Dendritic cell treated with granulocyte-macrophage colony-stimulating factor and Interleukin-4, amounts not matched to agents 40 ng/mL and 50 ng/mL, for 4 days (primary cell): Measurements from ENCODE around the gene ACER2.
A peak's percentile ranks its signal among the peaks of the same experiment; 100 is the strongest.
"Not testable (repeated sequence)": the region's sequence is repeated elsewhere in the genome, so short reads cannot be mapped to it uniquely, and the experiment has no call there.

Source experiments
- H3K27ac Mint-ChIP-seq: one replicate; pipeline ENCODE4 v1.8.0; 2022; ENCODE audit warnings: mild to moderate bottlenecking, mixed read lengths
- H3K27me3 Mint-ChIP-seq: one replicate; pipeline ENCODE4 v1.8.0; 2022; ENCODE audit warnings: mild to moderate bottlenecking, mixed read lengths
- H3K36me3 Mint-ChIP-seq: one replicate; pipeline ENCODE4 v1.8.0; 2022; ENCODE audit warnings: low read depth, mixed read lengths
- H3K4me1 Mint-ChIP-seq: one replicate; pipeline ENCODE4 v1.8.0; 2022; ENCODE audit warnings: low read depth, mixed read lengths
- H3K4me3 Mint-ChIP-seq: one replicate; pipeline ENCODE4 v1.8.0; 2022; ENCODE audit warnings: mild to moderate bottlenecking, moderate library complexity, mixed read lengths
- H3K9me3 Mint-ChIP-seq: one replicate; pipeline ENCODE4 v1.8.0; 2022; ENCODE audit warnings: mixed read lengths
- intact Hi-C: fragments of 100-400 bp; cut with micrococcal nuclease; formaldehyde crosslinking; loops from one replicate; pipeline ENCODE4 v1.15.0; 2022

The ACER2 gene

GRCh38 chr9:19385786-19386501, 22.9 kb upstream of the ACER2 start:
- peak overlapping the region; percentile 27 for H3K27ac Mint-ChIP-seq
- no peaks in the 10 kb centered on the region for H3K36me3 Mint-ChIP-seq
- H3K27me3 Mint-ChIP-seq: no peaks in the 10 kb centered on the region
- no peak overlapping the region for H3K4me3 Mint-ChIP-seq
- H3K4me1 Mint-ChIP-seq: peaks cover 15% of the 10 kb centered on the region
- H3K9me3 Mint-ChIP-seq: no peaks in the 10 kb centered on the region
- intact Hi-C loops: no loop called here

GRCh38 chr9:19386502-19387044, 22.2 kb upstream of the ACER2 start:
- Mint-ChIP-seq H3K9me3 (no peaks in the 10 kb centered on the region), H3K4me3 (no peak overlapping the region), H3K36me3 (no peaks in the 10 kb centered on the region), H3K27me3 (no peaks in the 10 kb centered on the region), H3K4me1 (peaks cover 10% of the 10 kb centered on the region), H3K27ac (peak overlapping the region; percentile 27)
- intact Hi-C loops: no loop called here

GRCh38 chr9:19387317-19387716, 21.5 kb upstream of the ACER2 start:
- H3K27me3 Mint-ChIP-seq: no peaks in the 10 kb centered on the region
- H3K9me3 Mint-ChIP-seq: no peaks in the 10 kb centered on the region
- intact Hi-C loops: no loop called here
- H3K27ac Mint-ChIP-seq: no peak overlapping the region
- H3K4me1 Mint-ChIP-seq: peaks cover 10% of the 10 kb centered on the region
- no peaks in the 10 kb centered on the region for H3K36me3 Mint-ChIP-seq
- no peak overlapping the region for H3K4me3 Mint-ChIP-seq

GRCh38 chr9:19389539-19389938, 19.3 kb upstream of the ACER2 start:
- H3K27ac Mint-ChIP-seq, H3K4me3 Mint-ChIP-seq, H3K27me3 Mint-ChIP-seq, H3K36me3 Mint-ChIP-seq, H3K9me3 Mint-ChIP-seq, intact Hi-C loops: not testable (repeated sequence)
- H3K4me1 Mint-ChIP-seq: peaks cover 10% of the 10 kb centered on the region

GRCh38 chr9:19397845-19398244, 11.0 kb upstream of the ACER2 start:
- Mint-ChIP-seq H3K4me3 (no peak overlapping the region), H3K27me3 (no peaks in the 10 kb centered on the region), H3K4me1 (no peaks in the 10 kb centered on the region), H3K9me3 (peaks cover 4% of the 10 kb centered on the region), H3K27ac (no peak overlapping the region), H3K36me3 (no peaks in the 10 kb centered on the region)
- intact Hi-C loops: no loop called here

GRCh38 chr9:19403231-19403630, 5.6 kb upstream of the ACER2 start:
- H3K4me3 Mint-ChIP-seq, H3K4me1 Mint-ChIP-seq, H3K36me3 Mint-ChIP-seq, H3K27ac Mint-ChIP-seq, intact Hi-C loops: not testable (repeated sequence)
- Mint-ChIP-seq H3K9me3 (peaks cover 19% of the 10 kb centered on the region), H3K27me3 (peaks cover 13% of the 10 kb centered on the region)

- intact Hi-C loops: no loop called here
- peaks cover 19% of the 10 kb centered on the region for H3K9me3 Mint-ChIP-seq
- H3K27me3 Mint-ChIP-seq: peaks cover 17% of the 10 kb centered on the region
- H3K4me3 Mint-ChIP-seq: no peak overlapping the region
- H3K36me3 Mint-ChIP-seq: peaks cover 7% of the 10 kb centered on the region
- no peak overlapping the region for H3K27ac Mint-ChIP-seq
- H3K4me1 Mint-ChIP-seq: peaks cover 10% of the 10 kb centered on the region
Measured at GRCh38 chr9:19404283-19405075, 4.3 kb upstream of the ACER2 start.

GRCh38 chr9:19405771-19406170, 3.0 kb upstream of the ACER2 start:
- H3K9me3 Mint-ChIP-seq: peaks cover 19% of the 10 kb centered on the region
- H3K4me3 Mint-ChIP-seq: no peak overlapping the region
- intact Hi-C loops: no loop called here
- H3K27ac Mint-ChIP-seq: no peak overlapping the region
- H3K36me3 Mint-ChIP-seq: peaks cover 8% of the 10 kb centered on the region
- peaks cover 17% of the 10 kb centered on the region for H3K27me3 Mint-ChIP-seq
- peaks cover 19% of the 10 kb centered on the region for H3K4me1 Mint-ChIP-seq

- H3K36me3 Mint-ChIP-seq: peaks cover 8% of the 10 kb centered on the region
- H3K27ac Mint-ChIP-seq: no peak overlapping the region
- H3K4me3 Mint-ChIP-seq: peak overlapping the region; percentile 91
- H3K4me1 Mint-ChIP-seq: peaks cover 19% of the 10 kb centered on the region
- peaks cover 17% of the 10 kb centered on the region for H3K27me3 Mint-ChIP-seq
- intact Hi-C loops: loop anchor here (2.0 kb wide), 1 partner anchor 28 kb away; the partner anchor contains the start of gene RPS6
- H3K9me3 Mint-ChIP-seq: peaks cover 10% of the 10 kb centered on the region
Measured at GRCh38 chr9:19408316-19408692, 505 bp upstream of the ACER2 start.

- intact Hi-C loops: loop anchor here (2.0 kb wide), 1 partner anchor 29 kb away; the partner anchor contains the start of gene RPS6
Measured at GRCh38 chr9:19409401-19410194, 789 bp downstream of the ACER2 start.

GRCh38 chr9:19410195-19410503, 1.3 kb downstream of the ACER2 start:
- intact Hi-C loops: no loop called here
- H3K27me3 Mint-ChIP-seq: peaks cover 17% of the 10 kb centered on the region
- no peak overlapping the region for H3K4me3 Mint-ChIP-seq
- no peaks in the 10 kb centered on the region for H3K9me3 Mint-ChIP-seq
- peaks cover 8% of the 10 kb centered on the region for H3K36me3 Mint-ChIP-seq
- peaks cover 19% of the 10 kb centered on the region for H3K4me1 Mint-ChIP-seq
- no peak overlapping the region for H3K27ac Mint-ChIP-seq

More at GRCh38 chr9:19409401-19410194, 789 bp downstream of the ACER2 start:
- Mint-ChIP-seq H3K4me3 (peak overlapping the region; percentile 91), H3K9me3 (no peaks in the 10 kb centered on the region), H3K27me3 (peaks cover 17% of the 10 kb centered on the region), H3K36me3 (peaks cover 8% of the 10 kb centered on the region), H3K27ac (peak overlapping the region; percentile 33), H3K4me1 (peaks cover 19% of the 10 kb centered on the region)

GRCh38 chr9:19410594-19410993, 1.8 kb downstream of the ACER2 start:
- H3K27ac Mint-ChIP-seq: no peak overlapping the region
- no peak overlapping the region for H3K4me3 Mint-ChIP-seq
- intact Hi-C loops: no loop called here
- peaks cover 8% of the 10 kb centered on the region for H3K36me3 Mint-ChIP-seq
- H3K27me3 Mint-ChIP-seq: peaks cover 17% of the 10 kb centered on the region
- peaks cover 19% of the 10 kb centered on the region for H3K4me1 Mint-ChIP-seq
- no peaks in the 10 kb centered on the region for H3K9me3 Mint-ChIP-seq

GRCh38 chr9:19411316-19411715, 2.5 kb downstream of the ACER2 start:
- Mint-ChIP-seq H3K27ac (no peak overlapping the region), H3K36me3 (peaks cover 8% of the 10 kb centered on the region), H3K27me3 (peaks cover 17% of the 10 kb centered on the region), H3K9me3 (no peaks in the 10 kb centered on the region), H3K4me1 (peaks cover 19% of the 10 kb centered on the region), H3K4me3 (no peak overlapping the region)
- intact Hi-C loops: no loop called here

GRCh38 chr9:19413456-19413855, 4.6 kb downstream of the ACER2 start:
- peaks cover 15% of the 10 kb centered on the region for H3K4me1 Mint-ChIP-seq
- H3K9me3 Mint-ChIP-seq, H3K27me3 Mint-ChIP-seq, H3K36me3 Mint-ChIP-seq, intact Hi-C loops, H3K27ac Mint-ChIP-seq, H3K4me3 Mint-ChIP-seq: not testable (repeated sequence)
